MM.1S (cell line): ENCODE results near the gene LRRC8E.

ENCODE experiments used
- EZH2 ChIP-seq: fragments of 300-600 bp; sonication (generic); optimal IDR thresholded peaks from 2 replicates; pipeline ENCODE3; 2017; ENCODE audit warnings: low read depth, mild to moderate bottlenecking, antibody characterized with exemption, low read length, mixed read lengths
- TF ChIP-seq, protein P1 (sequence below): fragments of 300-600 bp; sonication (generic); IDR thresholded peaks from 2 replicates; pipeline ENCODE4 v1.5.1; 2016; ENCODE audit warnings: antibody characterized with exemption, low read length, mixed read lengths

DNA sequence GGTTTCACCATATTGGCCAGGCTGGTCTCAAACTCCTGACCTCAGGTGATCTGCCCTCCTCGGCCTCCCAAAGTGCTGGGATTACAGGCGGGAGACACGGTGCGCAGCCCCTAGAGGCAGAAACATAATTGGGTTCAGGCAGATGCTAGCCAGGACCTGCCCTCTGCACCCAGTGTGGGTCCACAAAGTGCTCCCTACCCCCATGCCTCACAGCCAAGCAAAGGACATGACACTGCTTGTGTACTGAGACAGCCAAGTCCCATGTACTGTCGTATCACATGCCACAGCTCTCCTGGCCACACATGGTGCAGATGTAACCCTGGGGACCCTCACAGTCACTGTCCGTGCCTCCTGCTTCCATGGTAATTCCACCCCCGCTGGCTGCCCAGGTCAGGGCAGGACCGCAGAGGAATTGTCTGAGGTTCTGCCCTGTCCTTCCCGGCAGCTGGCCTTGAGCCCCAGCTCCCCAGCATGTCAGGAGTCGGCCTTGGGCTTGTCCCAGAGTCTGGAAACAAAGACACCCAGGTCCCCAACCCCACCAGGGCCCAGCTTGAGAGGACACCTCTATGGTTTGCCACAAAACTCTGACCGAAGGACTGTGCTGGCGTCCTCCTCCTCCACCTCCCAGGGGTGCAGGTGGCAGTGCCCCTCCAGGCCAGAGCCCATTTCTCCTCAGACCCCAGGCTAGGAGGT, 21.8 kb upstream of the LRRC8E start:
- TF ChIP-seq, protein P1, sequence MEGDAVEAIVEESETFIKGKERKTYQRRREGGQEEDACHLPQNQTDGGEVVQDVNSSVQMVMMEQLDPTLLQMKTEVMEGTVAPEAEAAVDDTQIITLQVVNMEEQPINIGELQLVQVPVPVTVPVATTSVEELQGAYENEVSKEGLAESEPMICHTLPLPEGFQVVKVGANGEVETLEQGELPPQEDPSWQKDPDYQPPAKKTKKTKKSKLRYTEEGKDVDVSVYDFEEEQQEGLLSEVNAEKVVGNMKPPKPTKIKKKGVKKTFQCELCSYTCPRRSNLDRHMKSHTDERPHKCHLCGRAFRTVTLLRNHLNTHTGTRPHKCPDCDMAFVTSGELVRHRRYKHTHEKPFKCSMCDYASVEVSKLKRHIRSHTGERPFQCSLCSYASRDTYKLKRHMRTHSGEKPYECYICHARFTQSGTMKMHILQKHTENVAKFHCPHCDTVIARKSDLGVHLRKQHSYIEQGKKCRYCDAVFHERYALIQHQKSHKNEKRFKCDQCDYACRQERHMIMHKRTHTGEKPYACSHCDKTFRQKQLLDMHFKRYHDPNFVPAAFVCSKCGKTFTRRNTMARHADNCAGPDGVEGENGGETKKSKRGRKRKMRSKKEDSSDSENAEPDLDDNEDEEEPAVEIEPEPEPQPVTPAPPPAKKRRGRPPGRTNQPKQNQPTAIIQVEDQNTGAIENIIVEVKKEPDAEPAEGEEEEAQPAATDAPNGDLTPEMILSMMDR, result no peak
- TF ChIP-seq EZH2, result no peak
